IMR-90 (cell line): ENCODE data around the gene CYP27B1. TPM values are rescaled to one million over a fixed set of nuclear protein-coding genes. Genes with fewer than 3 reads are reported as not detected.

Source experiments
- CHD1 ChIP-seq: IDR thresholded peaks from 2 replicates; pipeline ENCODE4 v1.6.1; 2012; ENCODE audit warnings: low read depth, low read length, improper control_type of control experiment
- MAZ ChIP-seq: IDR thresholded peaks from 2 replicates; pipeline ENCODE4 v1.6.1; 2012; ENCODE audit warnings: low read depth, mild to moderate bottlenecking, low read length, improper control_type of control experiment, moderate library complexity, borderline replicate concordance
- RFX5 ChIP-seq: IDR thresholded peaks from 2 replicates; pipeline ENCODE4 v1.8.0; 2012; ENCODE audit warnings: low read depth, mild to moderate bottlenecking, low read length, moderate library complexity
- polyA plus RNA-seq, 3 experiments: library from polyadenylated mRNA; depleted of rRNA; stranded (reverse); fragments of >200 nt; gene quantifications; 2 replicates each; pipeline ENCODE4 v1.2.3, GENCODE V29; 2012; ENCODE audit warnings: low replicate concordance in 1 of 3
- total RNA-seq: library from RNA; depleted of rRNA; stranded (reverse); fragments of >200 nt; gene quantifications from 2 replicates; pipeline ENCODE4 v1.2.3, GENCODE V29; 2012
- TF ChIP-seq, protein P1 (sequence below): fragments of 150-350 bp; IDR thresholded peaks from 2 replicates; pipeline ENCODE4 v1.6.1; 2016; ENCODE audit warnings: low read depth, mild to moderate bottlenecking, low read length, moderate library complexity, borderline replicate concordance

The CYP27B1 gene
- total and polyA plus RNA-seq, 2 of the 4 experiments (the other 2 are of a cell fraction): 0.36 to 1.3 TPM

DNA sequence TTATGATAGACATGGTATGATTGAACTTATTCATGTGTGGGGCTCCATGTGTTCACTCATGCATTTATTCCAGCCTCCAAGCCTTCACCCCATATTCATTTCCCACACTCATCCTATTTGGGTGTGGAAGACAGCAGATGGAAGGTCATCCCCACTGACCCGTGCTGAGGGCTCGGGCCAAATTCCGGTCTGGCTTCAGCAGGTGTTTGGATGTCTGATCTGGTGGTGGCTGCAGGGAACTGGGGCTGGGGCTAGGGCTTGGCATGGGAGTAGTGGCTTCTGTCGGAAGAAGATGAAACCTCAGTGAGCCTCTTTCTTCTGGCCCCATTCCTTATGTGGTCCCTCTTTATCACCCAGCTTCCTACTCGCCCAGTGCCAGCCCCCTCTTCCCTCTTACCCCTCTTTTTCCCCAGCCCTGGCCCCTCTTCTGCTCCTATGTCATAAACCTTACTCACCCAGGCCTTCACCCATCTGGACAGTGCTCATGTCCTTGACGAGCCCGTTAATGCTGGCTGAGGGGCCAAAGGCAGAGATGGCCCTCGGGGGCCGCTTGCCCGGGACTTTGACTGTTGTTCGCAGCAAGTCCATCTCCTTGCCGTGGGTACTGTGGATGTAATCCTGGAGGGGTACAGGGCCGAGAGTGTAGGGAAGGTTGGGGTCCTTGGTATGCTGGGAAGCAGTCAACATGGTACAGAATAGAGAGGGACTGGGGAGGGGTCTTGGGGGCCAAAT, 36.4 kb downstream of the CYP27B1 start (continued):
- TF ChIP-seq, protein P1, sequence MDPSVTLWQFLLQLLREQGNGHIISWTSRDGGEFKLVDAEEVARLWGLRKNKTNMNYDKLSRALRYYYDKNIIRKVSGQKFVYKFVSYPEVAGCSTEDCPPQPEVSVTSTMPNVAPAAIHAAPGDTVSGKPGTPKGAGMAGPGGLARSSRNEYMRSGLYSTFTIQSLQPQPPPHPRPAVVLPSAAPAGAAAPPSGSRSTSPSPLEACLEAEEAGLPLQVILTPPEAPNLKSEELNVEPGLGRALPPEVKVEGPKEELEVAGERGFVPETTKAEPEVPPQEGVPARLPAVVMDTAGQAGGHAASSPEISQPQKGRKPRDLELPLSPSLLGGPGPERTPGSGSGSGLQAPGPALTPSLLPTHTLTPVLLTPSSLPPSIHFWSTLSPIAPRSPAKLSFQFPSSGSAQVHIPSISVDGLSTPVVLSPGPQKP: no peak
- TF ChIP-seq MAZ (no peak), RFX5 (no peak), CHD1 (no peak)
